ENCODE data around the gene TBCCD1. TPM values are rescaled to one million over a fixed set of nuclear protein-coding genes. Genes with fewer than 3 reads are reported as not detected.

The TBCCD1 gene
- polyA plus RNA-seq, 4 donors, result 3.2 to 15.6 (median 5.3) TPM

DNA sequence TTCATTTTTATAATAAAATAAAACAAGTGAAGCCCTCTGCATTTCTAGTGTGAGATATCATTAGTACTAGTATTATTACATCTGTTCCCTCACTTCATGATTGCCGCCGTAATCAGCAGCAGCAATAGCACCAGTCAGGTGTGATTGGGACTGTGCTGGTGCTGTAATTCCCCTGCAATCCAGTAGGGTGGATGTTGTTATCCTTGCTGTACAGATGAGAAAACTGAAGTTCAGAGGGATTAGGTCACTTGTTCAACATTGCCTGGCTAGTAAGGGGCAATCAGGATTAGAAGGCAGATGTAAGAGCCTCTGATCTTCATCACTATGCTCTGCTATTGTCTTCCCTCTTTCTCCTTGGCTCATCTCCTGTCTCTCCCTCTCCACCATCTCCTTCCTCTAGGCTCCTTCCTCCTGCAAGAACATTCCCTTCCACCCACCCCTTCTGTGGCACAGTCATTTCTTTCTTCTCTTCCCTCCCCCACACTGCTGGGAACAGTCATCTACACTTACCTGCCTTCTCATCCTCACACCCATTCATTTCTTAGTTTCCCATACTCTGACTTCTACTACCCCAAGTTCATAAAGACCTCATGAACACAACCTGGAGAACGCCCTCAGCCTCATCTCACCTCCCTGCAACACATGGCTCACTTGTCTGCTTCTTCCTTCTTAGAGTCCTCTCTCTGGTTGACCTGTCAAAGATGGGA is 52.7 kb downstream of the TBCCD1 start:
- no peak overlapping the region for H3K27ac ChIP-seq (ENCODE audit: low read depth in 1 of 3, low read length in 2 of 3)
- FAIRE-seq (no peak), DNase-seq (peak in 1 of 2 donors; percentile 18)
- 47 to 81% (median 51%) methylated on average over 3 of the region's 3 CpGs for WGBS, 3 donors
- H3K4me3 ChIP-seq (ENCODE audit: low read depth in 1 of 3, low read length in 3 of 3), result no peak overlapping the region
- H3K9me3 ChIP-seq (ENCODE audit: control insufficient read depth in 2 of 2, insufficient read depth in 1 of 2, low read depth in 1 of 2, low read length in 1 of 2), result peaks cover 0 to 5% of the 10 kb centered on the region in 2 donors
- H3K27me3 ChIP-seq (ENCODE audit: control insufficient read depth in 3 of 3, insufficient read depth in 3 of 3, low read length in 3 of 3), result peaks cover 0 to 14% (median 0%) of the 10 kb centered on the region in 3 donors
- H3K36me3 ChIP-seq (ENCODE audit: control insufficient read depth in 3 of 3, insufficient read depth in 2 of 3, low read depth in 1 of 3, low read length in 3 of 3), result no peaks in the 10 kb centered on the region
- H3K4me1 ChIP-seq (ENCODE audit: control insufficient read depth in 3 of 3, insufficient read depth in 2 of 3, low read depth in 1 of 3, low read length in 2 of 3), result no peaks in the 10 kb centered on the region

DNA sequence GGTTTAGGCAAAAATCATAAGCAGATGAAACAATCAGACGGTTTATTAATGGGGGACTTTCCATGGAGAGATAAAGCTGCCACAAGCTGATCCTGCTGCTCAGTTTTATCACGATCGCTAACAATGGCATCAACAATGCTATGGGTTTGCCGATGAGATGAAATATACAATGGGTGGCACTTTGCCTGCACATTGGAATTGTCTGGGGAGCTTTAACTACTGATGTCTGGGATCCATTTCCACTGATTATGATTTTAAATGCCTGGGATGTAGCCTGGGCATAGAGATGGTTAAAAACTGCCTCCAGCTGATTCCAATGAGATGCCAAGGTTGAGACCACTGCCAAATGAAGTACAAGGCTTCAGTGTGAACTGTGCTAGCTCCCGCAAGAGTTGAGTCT is 53.8 kb downstream of the TBCCD1 start:
- DNase-seq (no peak), FAIRE-seq (no peak)
- Histone ChIP-seq H3K27me3 (ENCODE audit: control insufficient read depth in 3 of 3, insufficient read depth in 3 of 3, low read length in 3 of 3) (peaks cover 0 to 14% (median 0%) of the 10 kb centered on the region in 3 donors), H3K27ac (ENCODE audit: low read depth in 1 of 3, low read length in 2 of 3) (no peak overlapping the region), H3K4me3 (ENCODE audit: low read depth in 1 of 3, low read length in 3 of 3) (no peak overlapping the region), H3K4me1 (ENCODE audit: control insufficient read depth in 3 of 3, insufficient read depth in 2 of 3, low read depth in 1 of 3, low read length in 2 of 3) (no peaks in the 10 kb centered on the region), H3K36me3 (ENCODE audit: control insufficient read depth in 3 of 3, insufficient read depth in 2 of 3, low read depth in 1 of 3, low read length in 3 of 3) (no peaks in the 10 kb centered on the region), H3K9me3 (ENCODE audit: control insufficient read depth in 2 of 2, insufficient read depth in 1 of 2, low read depth in 1 of 2, low read length in 1 of 2) (peaks cover 0 to 5% of the 10 kb centered on the region in 2 donors)
- 30 to 64% (median 40%) methylated on average over 5 of the region's 5 CpGs for WGBS, 3 donors

DNA sequence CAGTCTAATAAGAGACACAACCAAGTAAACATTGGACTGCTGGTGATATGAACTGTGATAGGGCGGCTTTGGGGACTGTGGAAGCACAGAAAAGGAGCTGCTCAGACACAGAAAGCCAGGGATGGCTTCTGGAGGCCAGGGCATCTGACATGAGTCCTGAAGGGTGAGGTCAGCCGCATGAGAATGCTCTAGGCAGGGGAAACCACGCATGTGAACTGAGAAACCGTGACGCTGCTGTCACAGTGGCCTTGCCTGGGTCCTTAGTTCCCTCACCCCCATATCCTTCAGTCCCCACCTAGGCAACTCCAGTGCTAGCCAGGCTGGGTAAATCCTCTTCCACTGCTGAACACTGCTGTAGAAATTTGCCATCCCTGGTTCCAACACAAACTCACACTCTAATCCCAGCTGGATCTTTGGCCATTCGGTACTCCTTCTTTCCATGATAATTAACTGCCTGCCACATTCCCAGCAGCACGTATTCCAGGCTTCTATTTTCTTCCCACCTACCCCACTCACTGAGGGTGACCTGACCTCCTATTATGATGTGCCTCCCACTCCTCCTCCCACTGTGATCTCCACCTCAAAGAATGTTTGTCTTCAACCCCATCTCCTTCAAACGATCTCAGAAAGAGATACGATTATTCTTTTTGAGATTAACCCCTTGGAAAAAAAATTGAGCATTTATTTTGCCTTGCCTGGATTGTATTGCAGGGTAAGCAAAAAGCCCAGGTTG is 54.4 kb downstream of the TBCCD1 start:
- Histone ChIP-seq H3K4me3 (ENCODE audit: low read depth in 1 of 3, low read length in 3 of 3) (no peak overlapping the region), H3K27ac (ENCODE audit: low read depth in 1 of 3, low read length in 2 of 3) (no peak overlapping the region), H3K27me3 (ENCODE audit: control insufficient read depth in 3 of 3, insufficient read depth in 3 of 3, low read length in 3 of 3) (peaks cover 0 to 14% (median 0%) of the 10 kb centered on the region in 3 donors), H3K9me3 (ENCODE audit: control insufficient read depth in 2 of 2, insufficient read depth in 1 of 2, low read depth in 1 of 2, low read length in 1 of 2) (peaks cover 0 to 5% of the 10 kb centered on the region in 2 donors), H3K4me1 (ENCODE audit: control insufficient read depth in 3 of 3, insufficient read depth in 2 of 3, low read depth in 1 of 3, low read length in 2 of 3) (no peaks in the 10 kb centered on the region), H3K36me3 (ENCODE audit: control insufficient read depth in 3 of 3, insufficient read depth in 2 of 3, low read depth in 1 of 3, low read length in 3 of 3) (no peaks in the 10 kb centered on the region)
- FAIRE-seq (no peak), DNase-seq (no peak)
- 58 to 65% (median 61%) methylated on average over 9 of the region's 9 CpGs for WGBS, 3 donors

DNA sequence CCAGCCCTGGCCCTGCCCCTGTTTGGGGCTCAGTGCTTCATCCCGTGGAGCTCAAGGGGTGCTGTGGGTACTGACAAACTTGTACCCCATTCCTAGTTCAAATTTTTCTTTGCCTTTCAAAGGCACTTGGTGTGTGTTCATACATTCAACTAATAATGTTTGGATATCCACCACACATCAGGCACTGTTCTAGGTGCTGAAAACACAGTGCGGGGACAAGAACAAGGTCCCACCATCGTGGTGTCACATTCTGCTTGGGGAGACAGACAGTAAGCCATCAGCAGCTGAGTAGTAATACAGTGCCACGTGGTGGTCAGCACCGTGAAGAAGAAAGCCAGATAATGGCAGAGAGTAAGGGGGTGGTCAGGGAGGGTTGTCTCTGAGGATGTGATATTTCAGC is 55.4 kb downstream of the TBCCD1 start:
- WGBS, 3 donors, result 68 to 79% (median 72%) methylated on average over 5 of the region's 5 CpGs

DNA sequence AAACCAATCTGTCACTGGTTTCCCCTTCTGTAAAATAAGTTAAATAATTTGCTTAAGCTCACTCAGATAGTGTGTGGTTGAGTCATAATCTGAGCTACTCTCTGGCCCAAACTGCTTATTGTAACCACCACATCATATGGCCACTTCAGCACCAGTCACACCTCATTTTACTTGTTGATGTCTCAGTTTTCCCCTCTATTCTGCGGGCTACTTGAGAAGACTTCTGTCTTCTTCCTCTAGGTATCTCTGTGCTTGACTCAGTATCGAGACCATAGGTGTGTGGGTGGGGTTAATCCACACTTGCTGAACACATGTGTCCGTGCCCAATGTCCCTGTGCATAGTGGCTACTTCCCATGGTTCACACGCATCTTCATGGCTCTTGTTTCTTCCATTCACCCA is 55.9 kb downstream of the TBCCD1 start:
- DNase-seq (no peak), FAIRE-seq (no peak)
- peaks cover 0 to 14% (median 0%) of the 10 kb centered on the region in 3 donors for H3K27me3 ChIP-seq (ENCODE audit: control insufficient read depth in 3 of 3, insufficient read depth in 3 of 3, low read length in 3 of 3)
- H3K36me3 ChIP-seq (ENCODE audit: control insufficient read depth in 3 of 3, insufficient read depth in 2 of 3, low read depth in 1 of 3, low read length in 3 of 3), result no peaks in the 10 kb centered on the region
- H3K4me3 ChIP-seq (ENCODE audit: low read depth in 1 of 3, low read length in 3 of 3), result no peak overlapping the region
- H3K4me1 ChIP-seq (ENCODE audit: control insufficient read depth in 3 of 3, insufficient read depth in 2 of 3, low read depth in 1 of 3, low read length in 2 of 3), result no peaks in the 10 kb centered on the region
- no peaks in the 10 kb centered on the region for H3K9me3 ChIP-seq (ENCODE audit: control insufficient read depth in 2 of 2, insufficient read depth in 1 of 2, low read depth in 1 of 2, low read length in 1 of 2)
- 78 to 91% (median 81%) methylated on average over 4 of the region's 4 CpGs for WGBS, 3 donors
- H3K27ac ChIP-seq (ENCODE audit: low read depth in 1 of 3, low read length in 2 of 3), result no peak overlapping the region

More for the DNA sequence above, 55.4 kb downstream of the TBCCD1 start:
- Histone ChIP-seq H3K4me3 (ENCODE audit: low read depth in 1 of 3, low read length in 3 of 3) (no peak overlapping the region), H3K36me3 (ENCODE audit: control insufficient read depth in 3 of 3, insufficient read depth in 2 of 3, low read depth in 1 of 3, low read length in 3 of 3) (no peaks in the 10 kb centered on the region), H3K9me3 (ENCODE audit: control insufficient read depth in 2 of 2, insufficient read depth in 1 of 2, low read depth in 1 of 2, low read length in 1 of 2) (peaks cover 0 to 2% of the 10 kb centered on the region in 2 donors), H3K27ac (ENCODE audit: low read depth in 1 of 3, low read length in 2 of 3) (no peak overlapping the region), H3K27me3 (ENCODE audit: control insufficient read depth in 3 of 3, insufficient read depth in 3 of 3, low read length in 3 of 3) (peaks cover 0 to 14% (median 0%) of the 10 kb centered on the region in 3 donors), H3K4me1 (ENCODE audit: control insufficient read depth in 3 of 3, insufficient read depth in 2 of 3, low read depth in 1 of 3, low read length in 2 of 3) (no peaks in the 10 kb centered on the region)
- DNase-seq (no peak), FAIRE-seq (no peak)

GRCh38 chr3:186510374-186511079 is 56.6 kb downstream of the TBCCD1 start:
- 69 to 78% (median 77%) methylated on average over 9 of the region's 9 CpGs for WGBS, 3 donors
- H3K27ac ChIP-seq (ENCODE audit: low read depth in 1 of 3, low read length in 2 of 3), result no peak overlapping the region
- DNase-seq, result no peak
- no peaks in the 10 kb centered on the region for H3K4me1 ChIP-seq (ENCODE audit: control insufficient read depth in 3 of 3, insufficient read depth in 2 of 3, low read depth in 1 of 3, low read length in 2 of 3)
- peaks cover 0 to 12% (median 0%) of the 10 kb centered on the region in 3 donors for H3K27me3 ChIP-seq (ENCODE audit: control insufficient read depth in 3 of 3, insufficient read depth in 3 of 3, low read length in 3 of 3)
- no peaks in the 10 kb centered on the region for H3K36me3 ChIP-seq (ENCODE audit: control insufficient read depth in 3 of 3, insufficient read depth in 2 of 3, low read depth in 1 of 3, low read length in 3 of 3)
- FAIRE-seq, result no peak
- H3K4me3 ChIP-seq (ENCODE audit: low read depth in 1 of 3, low read length in 3 of 3), result no peak overlapping the region
- no peaks in the 10 kb centered on the region for H3K9me3 ChIP-seq (ENCODE audit: control insufficient read depth in 2 of 2, insufficient read depth in 1 of 2, low read depth in 1 of 2, low read length in 1 of 2)

DNA sequence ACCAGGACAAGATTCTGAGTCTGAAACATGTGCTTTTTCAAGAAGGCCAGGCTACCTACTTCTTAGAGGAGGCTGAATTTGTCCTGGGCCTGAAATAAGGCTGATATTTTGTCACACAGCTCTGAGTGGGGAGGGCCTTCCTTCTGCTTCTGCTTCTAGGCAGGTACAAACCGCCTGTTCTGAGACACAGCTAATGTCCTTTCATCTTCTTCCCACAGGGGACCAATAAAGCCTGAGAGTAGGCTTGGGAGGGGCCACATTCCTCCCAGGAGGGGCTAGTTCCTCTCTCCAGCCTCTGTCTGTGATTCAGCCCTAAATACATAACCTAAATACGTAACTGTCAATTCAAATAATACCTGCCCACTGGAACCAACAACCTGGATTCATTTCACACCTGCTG is 57.7 kb downstream of the TBCCD1 start:
- Histone ChIP-seq H3K27ac (ENCODE audit: low read depth in 1 of 3, low read length in 2 of 3) (no peak overlapping the region), H3K4me3 (ENCODE audit: low read depth in 1 of 3, low read length in 3 of 3) (no peak overlapping the region), H3K4me1 (ENCODE audit: control insufficient read depth in 3 of 3, insufficient read depth in 2 of 3, low read depth in 1 of 3, low read length in 2 of 3) (no peaks in the 10 kb centered on the region), H3K27me3 (ENCODE audit: control insufficient read depth in 3 of 3, insufficient read depth in 3 of 3, low read length in 3 of 3) (peaks cover 0 to 9% (median 0%) of the 10 kb centered on the region in 3 donors), H3K36me3 (ENCODE audit: control insufficient read depth in 3 of 3, insufficient read depth in 2 of 3, low read depth in 1 of 3, low read length in 3 of 3) (no peaks in the 10 kb centered on the region), H3K9me3 (ENCODE audit: control insufficient read depth in 2 of 2, insufficient read depth in 1 of 2, low read depth in 1 of 2, low read length in 1 of 2) (no peaks in the 10 kb centered on the region)
- FAIRE-seq, result no peak
- whole genome bisulfite sequencing, 3 donors, result 79 to 84% (median 82%) methylated on average over 2 of the region's 2 CpGs
- no peak for DNase-seq

DNA sequence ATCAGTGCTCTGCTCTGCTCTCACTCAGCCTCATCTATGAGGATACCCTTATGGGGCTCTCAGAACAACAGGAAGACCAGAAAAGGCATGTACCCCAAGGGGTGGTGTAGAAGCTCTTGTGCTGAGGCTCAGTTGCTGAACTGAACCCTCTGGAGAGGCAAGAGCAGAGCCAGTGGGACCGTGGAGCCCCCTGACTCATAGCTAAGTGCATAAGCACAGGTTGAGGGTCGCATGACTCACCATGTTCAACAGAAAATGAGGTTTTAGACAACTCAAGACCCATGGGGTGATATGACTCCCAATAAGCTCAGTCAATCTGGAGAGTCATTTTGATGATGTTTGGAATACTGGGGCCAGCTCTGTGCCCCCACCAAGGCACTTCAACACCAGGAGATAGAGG is 60.3 kb downstream of the TBCCD1 start:
- Histone ChIP-seq H3K27ac (ENCODE audit: low read depth in 1 of 3, low read length in 2 of 3) (no peak overlapping the region), H3K9me3 (ENCODE audit: control insufficient read depth in 2 of 2, insufficient read depth in 1 of 2, low read depth in 1 of 2, low read length in 1 of 2) (no peaks in the 10 kb centered on the region), H3K27me3 (ENCODE audit: control insufficient read depth in 3 of 3, insufficient read depth in 3 of 3, low read length in 3 of 3) (peaks cover 0 to 13% (median 0%) of the 10 kb centered on the region in 3 donors), H3K4me3 (ENCODE audit: low read depth in 1 of 3, low read length in 3 of 3) (no peak overlapping the region), H3K36me3 (ENCODE audit: control insufficient read depth in 3 of 3, insufficient read depth in 2 of 3, low read depth in 1 of 3, low read length in 3 of 3) (no peaks in the 10 kb centered on the region), H3K4me1 (ENCODE audit: control insufficient read depth in 3 of 3, insufficient read depth in 2 of 3, low read depth in 1 of 3, low read length in 2 of 3) (no peaks in the 10 kb centered on the region)
- no peak for DNase-seq
- 60 to 69% (median 62%) methylated on average over 2 of the region's 2 CpGs for WGBS, 3 donors
- no peak for FAIRE-seq
